Measurements from ENCODE around the gene ZNF583. TPM values are rescaled to one million over a fixed set of nuclear protein-coding genes. Genes with fewer than 3 reads are reported as not detected.
A peak's percentile ranks its signal among the peaks of the same experiment; 100 is the strongest.

The ZNF583 gene
- 1 to 10 TPM; 5.8 TPM for total RNA-seq

DNA sequence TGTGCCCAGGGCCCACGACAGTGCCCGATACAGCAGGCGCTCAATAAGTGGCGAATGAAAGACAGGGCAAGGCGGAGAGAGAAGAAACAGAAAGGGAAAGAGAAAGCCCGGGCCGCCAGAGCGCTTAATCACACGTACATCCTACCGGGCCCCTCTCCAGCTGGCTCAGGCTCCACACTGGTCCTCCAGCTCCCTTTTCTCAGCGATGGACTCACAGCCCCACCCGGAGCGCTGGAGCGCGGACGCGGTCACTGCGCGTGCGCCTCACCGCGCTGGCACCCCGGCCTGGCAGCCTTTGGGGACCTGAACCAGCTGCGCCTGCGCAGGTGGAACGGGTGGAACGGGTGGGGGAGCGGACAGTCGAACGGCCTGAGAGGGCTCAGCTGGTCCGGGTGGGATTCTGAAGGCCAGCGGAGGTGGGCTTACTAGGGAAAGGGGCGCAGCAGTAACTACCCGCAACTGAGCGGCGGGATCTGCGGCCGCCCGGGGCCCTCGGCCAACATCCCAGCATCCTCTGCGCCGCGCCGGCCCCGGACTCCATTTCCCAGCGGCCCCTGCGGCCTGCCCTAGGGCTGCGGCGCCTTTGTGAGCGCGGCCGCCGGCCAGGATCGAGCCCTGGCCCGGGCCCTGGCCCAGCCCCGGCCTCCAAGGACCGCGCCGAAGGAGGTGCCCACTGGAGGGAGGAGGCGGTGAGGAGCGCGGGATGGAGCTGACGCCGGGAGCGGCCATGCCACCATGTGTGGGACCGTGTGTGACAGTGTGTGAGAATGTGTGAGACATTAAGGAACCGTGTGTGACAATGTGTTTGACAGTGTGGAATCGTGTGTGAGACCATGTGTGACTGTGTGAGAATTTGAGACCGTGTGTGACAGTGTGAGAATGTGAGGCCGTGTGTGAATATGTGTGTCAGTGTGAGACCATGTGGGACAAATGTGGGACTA is at the start of gene ZNF583:
TSS of gene ZNF583 (plus strand) at position 569 of the 941 bp plus-strand sequence. CDS start 2,783 bp downstream, outside the sequence.
- Mint-ChIP-seq H3K27me3 (no peaks in the 10 kb centered on the region), H3K4me1 (peaks cover 24% of the 10 kb centered on the region), H3K36me3 (ENCODE audit: low read depth) (peaks cover 69% of the 10 kb centered on the region), H3K27ac (peak within 1 kb of the TSS; percentile 96), H3K9me3 (peaks cover 64% of the 10 kb centered on the region), H3K4me3 (peak within 1 kb of the TSS; percentile 83)
- DNase-seq: peak; percentile 90
- POLR2A ChIA-PET: interaction anchor here (0.5 kb wide), 1 partner anchor 31 kb away, joined by 4 read pairs; no protein-coding TSS in a partner anchor
- CTCF ChIA-PET: interaction anchor here (1.1 kb wide), 1 partner anchor 9 kb away, joined by 3 read pairs; no protein-coding TSS in a partner anchor

DNA sequence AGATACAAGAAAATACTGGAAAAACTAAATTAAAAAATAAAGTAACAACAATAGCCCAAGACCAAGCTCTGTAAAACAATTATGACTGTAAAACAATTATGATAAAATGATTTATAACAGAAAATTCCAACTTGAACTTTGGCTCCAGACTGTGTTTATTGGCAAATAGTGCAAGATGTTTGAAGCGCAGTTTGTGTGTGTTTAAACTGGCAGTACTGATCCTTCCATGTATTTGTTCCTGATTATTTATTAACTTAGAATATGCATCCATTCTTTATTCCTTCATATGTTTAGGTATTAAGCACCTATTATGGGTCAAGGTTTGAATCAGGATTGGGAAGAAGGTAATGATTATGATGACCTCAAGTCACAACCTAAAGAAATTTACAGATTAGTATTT is 48.6 kb upstream of the ZNF583 start:
- H3K4me1 Mint-ChIP-seq: no peaks in the 10 kb centered on the region

DNA sequence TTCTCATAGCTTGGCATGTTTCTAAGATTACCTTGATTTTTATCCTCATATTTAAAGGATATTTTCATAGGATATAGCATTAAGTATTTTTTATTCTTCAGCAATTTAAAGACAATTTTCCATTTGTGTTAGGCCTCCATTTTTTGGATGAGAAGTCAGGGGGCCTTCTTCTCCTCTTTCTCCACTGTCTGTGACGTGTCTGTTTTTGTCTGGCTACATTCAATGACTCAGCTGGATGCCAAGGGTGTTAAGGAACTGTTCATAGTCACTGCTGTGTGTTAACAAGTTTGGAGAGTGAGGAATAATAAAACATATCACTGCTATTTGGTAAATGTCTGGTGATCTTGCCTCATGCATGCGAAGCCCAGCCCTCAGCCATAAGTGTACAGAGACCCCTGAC is 47.2 kb upstream of the ZNF583 start:
- H3K27ac Mint-ChIP-seq: no peak overlapping the region
- peaks cover 23% of the 10 kb centered on the region for H3K9me3 Mint-ChIP-seq
- H3K4me3 Mint-ChIP-seq: no peak overlapping the region
- no peaks in the 10 kb centered on the region for H3K4me1 Mint-ChIP-seq
- no peaks in the 10 kb centered on the region for H3K27me3 Mint-ChIP-seq
- no peak for DNase-seq
- POLR2A ChIA-PET: no interaction called here
- no peaks in the 10 kb centered on the region for H3K36me3 Mint-ChIP-seq (ENCODE audit: low read depth)
- CTCF ChIA-PET: no interaction called here

More for the DNA sequence above, 48.6 kb upstream of the ZNF583 start:
- Mint-ChIP-seq H3K4me3 (no peak overlapping the region), H3K9me3 (peaks cover 15% of the 10 kb centered on the region), H3K27ac (no peak overlapping the region), H3K36me3 (ENCODE audit: low read depth) (no peaks in the 10 kb centered on the region), H3K27me3 (no peaks in the 10 kb centered on the region)
- DNase-seq: no peak
- CTCF ChIA-PET: no interaction called here
- POLR2A ChIA-PET: no interaction called here

DNA sequence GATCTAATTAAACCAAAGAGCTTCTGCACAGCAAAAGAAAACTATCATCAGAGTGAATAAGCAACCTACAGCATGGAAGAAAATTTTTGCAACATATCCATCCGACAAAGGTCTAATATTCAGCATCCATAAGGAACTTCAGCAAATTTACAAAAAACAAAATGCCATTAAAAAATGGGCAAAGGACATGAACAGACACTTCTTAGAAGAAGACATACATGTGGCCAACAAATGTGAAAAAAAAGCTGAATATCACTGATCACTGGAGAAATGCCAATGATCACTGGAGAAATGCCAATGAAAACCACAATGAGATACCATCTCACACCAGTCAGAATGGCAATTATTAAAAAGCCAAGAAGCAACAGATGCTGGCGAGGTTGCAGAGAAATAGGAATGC is 43.3 kb upstream of the ZNF583 start:
- POLR2A ChIA-PET: no interaction called here
- peaks cover 45% of the 10 kb centered on the region for H3K9me3 Mint-ChIP-seq
- no peak overlapping the region for H3K27ac Mint-ChIP-seq
- CTCF ChIA-PET: no interaction called here
- no peaks in the 10 kb centered on the region for H3K27me3 Mint-ChIP-seq
- DNase-seq: no peak
- no peaks in the 10 kb centered on the region for H3K4me1 Mint-ChIP-seq
- H3K4me3 Mint-ChIP-seq: no peak overlapping the region
- H3K36me3 Mint-ChIP-seq (ENCODE audit: low read depth): peaks cover 6% of the 10 kb centered on the region

DNA sequence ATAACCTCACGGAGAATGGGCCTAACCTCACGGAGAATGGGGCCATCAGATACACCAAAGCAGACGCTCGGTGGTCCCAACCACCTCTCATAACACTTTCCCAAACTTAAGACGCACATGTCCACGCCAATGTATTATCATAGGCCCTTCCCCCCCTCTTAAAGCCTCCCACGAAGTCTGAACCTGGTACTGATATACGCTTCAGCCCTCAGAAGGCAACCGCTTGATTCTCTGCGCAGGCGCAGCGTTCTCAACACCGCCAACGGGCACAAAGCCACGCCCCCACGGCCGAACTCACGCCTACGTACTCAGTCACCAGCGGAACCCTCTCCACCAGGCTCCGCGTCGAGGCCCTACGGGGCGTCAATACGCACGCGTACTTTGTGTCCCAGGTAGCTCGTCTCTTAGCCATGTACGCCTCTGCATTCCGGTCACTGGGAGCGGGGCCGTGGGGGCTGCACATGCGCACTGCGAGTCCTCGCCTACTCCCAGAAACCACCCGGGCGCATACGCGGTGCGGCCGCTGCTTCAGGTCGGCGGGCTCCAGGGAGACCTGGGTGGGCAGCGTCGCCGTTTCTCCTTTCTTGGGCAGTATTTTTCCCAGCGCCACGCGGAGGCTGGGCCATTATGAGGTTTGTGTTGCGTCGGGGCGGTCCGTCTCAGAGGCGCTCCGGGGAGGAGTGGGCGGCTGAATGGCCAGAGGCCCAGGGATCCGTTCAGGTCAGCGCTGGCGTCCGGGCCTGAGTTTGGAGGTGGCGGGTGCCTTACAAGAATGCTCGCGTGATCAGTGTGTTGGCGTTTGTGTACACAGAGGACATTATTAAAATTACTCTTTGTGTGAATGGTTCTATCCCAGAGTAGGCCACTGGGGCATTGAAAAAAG is 36.1 kb upstream of the ZNF583 start:
- H3K27me3 Mint-ChIP-seq: no peaks in the 10 kb centered on the region
- peaks cover 60% of the 10 kb centered on the region for H3K36me3 Mint-ChIP-seq (ENCODE audit: low read depth)
- peak; percentile 89 for DNase-seq
- peak overlapping the region; percentile 94 for H3K4me3 Mint-ChIP-seq
- CTCF ChIA-PET: no interaction called here
- H3K4me1 Mint-ChIP-seq: peaks cover 25% of the 10 kb centered on the region
- H3K9me3 Mint-ChIP-seq: peaks cover 59% of the 10 kb centered on the region
- POLR2A ChIA-PET: no interaction called here
- peak overlapping the region; percentile 96 for H3K27ac Mint-ChIP-seq

DNA sequence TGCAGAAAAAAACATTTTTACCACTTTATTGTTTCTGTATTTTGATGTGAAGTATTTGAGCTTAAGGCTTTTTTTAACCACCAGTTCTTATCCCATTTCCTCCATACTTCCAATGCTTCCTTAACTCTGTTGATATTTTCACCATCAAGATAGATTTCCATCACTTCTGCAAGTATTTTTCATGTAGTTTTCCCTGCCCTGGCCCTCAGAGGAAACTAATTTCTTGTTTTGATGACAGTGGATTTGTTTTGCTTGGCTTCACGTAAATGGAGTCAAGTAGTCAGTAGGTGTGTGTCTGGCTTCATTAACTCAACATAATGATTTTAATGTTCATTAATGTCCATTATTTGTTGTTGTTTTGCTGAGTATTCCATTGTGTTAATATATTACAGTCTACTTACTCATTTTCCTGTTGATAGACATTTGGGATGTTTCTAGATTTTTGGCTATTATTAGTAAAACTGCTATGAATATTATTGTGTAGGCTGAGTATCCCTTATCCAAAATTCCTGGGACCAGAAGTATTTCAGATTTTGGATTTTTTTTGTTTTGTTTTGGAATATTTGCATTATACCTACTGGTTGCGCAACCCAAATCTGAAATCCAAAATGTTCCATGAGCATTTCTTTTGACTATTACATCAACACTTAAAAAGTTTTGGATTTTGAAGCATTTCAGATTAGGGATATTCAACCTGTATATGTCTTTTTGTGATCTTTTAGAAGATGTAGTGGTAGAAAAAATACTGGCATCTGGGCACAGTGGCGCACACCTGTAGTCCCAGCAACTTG is 34.1 kb upstream of the ZNF583 start:
- ChIA-PET POLR2A (no interaction called here), CTCF (no interaction called here)
- Mint-ChIP-seq H3K9me3 (peaks cover 62% of the 10 kb centered on the region), H3K4me1 (peaks cover 25% of the 10 kb centered on the region), H3K27ac (no peak overlapping the region), H3K4me3 (peak overlapping the region; percentile 42), H3K36me3 (ENCODE audit: low read depth) (peaks cover 78% of the 10 kb centered on the region), H3K27me3 (no peaks in the 10 kb centered on the region)
- DNase-seq: no peak

DNA sequence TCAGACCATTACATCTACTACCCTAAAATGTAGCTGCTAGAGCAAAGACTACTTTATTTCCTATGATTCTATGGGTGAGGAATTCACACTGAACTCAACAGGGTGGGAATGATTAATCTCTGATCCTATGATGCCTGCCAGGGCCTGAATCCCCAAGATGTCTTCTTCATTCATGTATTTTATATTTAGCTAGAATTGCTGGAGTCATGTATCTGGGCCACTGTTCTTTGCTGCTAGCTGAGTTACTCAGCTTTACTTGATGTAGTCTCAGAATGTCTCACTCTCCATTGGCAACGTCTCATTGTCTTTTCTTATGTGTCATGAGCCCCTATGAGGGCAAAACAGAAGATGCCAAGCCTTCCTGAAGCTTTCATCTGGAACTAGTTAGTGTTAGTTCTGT is 31.9 kb upstream of the ZNF583 start:
- CTCF ChIA-PET: no interaction called here

DNA sequence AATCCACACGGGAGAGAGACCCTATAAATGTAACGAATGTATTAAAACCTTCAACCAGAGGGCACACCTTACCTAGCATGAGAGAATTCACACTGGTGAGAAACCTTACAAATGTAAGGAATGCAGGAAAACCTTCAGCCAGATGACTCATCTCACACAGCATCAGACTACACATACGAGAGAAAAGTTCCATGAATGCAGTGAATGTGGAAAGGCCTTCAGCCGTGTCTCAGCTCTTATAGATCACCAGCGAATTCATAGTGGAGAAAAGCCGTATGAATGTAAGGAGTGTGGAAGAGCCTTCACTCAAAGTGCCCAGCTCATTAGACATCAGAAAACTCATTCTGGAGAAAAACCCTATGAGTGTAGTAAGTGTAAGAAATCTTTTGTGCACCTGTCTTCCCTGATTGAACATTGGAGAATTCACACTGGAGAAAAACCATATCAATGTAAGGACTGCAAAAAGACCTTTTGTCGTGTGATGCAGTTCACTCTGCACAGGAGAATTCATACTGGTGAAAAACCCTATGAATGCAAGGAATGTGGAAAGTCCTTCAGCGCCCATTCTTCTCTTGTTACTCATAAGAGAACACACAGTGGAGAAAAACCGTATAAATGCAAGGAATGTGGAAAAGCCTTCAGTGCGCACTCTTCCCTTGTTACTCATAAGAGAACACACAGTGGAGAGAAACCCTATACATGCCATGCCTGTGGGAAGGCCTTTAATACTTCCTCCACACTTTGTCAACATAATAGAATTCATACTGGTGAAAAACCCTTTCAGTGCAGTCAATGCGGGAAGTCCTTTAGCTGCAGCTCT is 26.8 kb upstream of the ZNF583 start:
- peaks cover 71% of the 10 kb centered on the region for H3K9me3 Mint-ChIP-seq
- H3K36me3 Mint-ChIP-seq (ENCODE audit: low read depth): peaks cover 71% of the 10 kb centered on the region

More for the DNA sequence above, 31.9 kb upstream of the ZNF583 start:
- no peaks in the 10 kb centered on the region for H3K27me3 Mint-ChIP-seq
- peaks cover 69% of the 10 kb centered on the region for H3K9me3 Mint-ChIP-seq
- H3K4me3 Mint-ChIP-seq: no peak overlapping the region
- no peak for DNase-seq
- POLR2A ChIA-PET: no interaction called here
- peaks cover 96% of the 10 kb centered on the region for H3K36me3 Mint-ChIP-seq (ENCODE audit: low read depth)
- H3K4me1 Mint-ChIP-seq: peaks cover 25% of the 10 kb centered on the region
- H3K27ac Mint-ChIP-seq: no peak overlapping the region

DNA sequence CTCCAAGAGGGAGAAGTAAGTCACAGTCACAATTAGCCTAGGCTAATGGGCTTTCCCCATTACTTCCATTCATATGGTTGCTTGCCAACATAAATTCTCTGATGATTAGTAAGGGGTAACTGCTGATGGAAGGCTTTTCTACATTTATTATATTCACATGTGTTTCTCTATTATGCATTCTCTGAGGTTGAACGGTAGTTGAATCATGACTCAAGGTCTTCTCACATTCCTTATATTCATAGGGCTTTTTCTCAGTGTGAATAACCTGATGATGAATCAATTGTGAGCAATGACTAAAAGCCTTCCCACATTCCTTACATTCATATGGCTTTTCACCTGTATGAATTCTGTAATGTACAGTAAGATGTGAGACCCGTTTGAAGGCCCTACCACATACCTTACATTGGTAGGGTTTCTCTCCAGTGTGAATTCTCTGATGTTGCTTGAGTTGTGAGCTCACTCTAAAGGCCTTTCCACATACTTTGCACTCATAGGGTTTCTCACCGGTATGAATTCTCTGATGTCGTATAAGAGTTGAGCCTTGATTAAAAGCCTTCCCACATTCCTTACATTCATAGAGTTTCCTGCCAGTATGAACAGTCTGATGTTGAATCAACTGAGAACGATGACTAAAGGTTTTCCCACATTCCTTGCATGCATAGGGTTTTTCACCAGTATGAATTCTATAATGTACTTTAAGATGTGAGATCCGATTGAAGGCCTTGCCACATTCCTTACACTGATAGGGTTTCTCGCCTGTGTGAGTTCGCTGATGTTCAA is 20.1 kb upstream of the ZNF583 start:
- peaks cover 39% of the 10 kb centered on the region for H3K36me3 Mint-ChIP-seq (ENCODE audit: low read depth)
- CTCF ChIA-PET: no interaction called here
- no peaks in the 10 kb centered on the region for H3K27me3 Mint-ChIP-seq
- DNase-seq: no peak
- peaks cover 7% of the 10 kb centered on the region for H3K4me1 Mint-ChIP-seq
- no peak overlapping the region for H3K27ac Mint-ChIP-seq
- H3K9me3 Mint-ChIP-seq: peaks cover 56% of the 10 kb centered on the region
- POLR2A ChIA-PET: no interaction called here
- H3K4me3 Mint-ChIP-seq: no peak overlapping the region

More for the DNA sequence above, 26.8 kb upstream of the ZNF583 start:
- POLR2A ChIA-PET: no interaction called here
- no peaks in the 10 kb centered on the region for H3K27me3 Mint-ChIP-seq
- H3K4me1 Mint-ChIP-seq: peaks cover 7% of the 10 kb centered on the region
- no peak overlapping the region for H3K27ac Mint-ChIP-seq
- no peak overlapping the region for H3K4me3 Mint-ChIP-seq
- no peak for DNase-seq
- CTCF ChIA-PET: no interaction called here

DNA sequence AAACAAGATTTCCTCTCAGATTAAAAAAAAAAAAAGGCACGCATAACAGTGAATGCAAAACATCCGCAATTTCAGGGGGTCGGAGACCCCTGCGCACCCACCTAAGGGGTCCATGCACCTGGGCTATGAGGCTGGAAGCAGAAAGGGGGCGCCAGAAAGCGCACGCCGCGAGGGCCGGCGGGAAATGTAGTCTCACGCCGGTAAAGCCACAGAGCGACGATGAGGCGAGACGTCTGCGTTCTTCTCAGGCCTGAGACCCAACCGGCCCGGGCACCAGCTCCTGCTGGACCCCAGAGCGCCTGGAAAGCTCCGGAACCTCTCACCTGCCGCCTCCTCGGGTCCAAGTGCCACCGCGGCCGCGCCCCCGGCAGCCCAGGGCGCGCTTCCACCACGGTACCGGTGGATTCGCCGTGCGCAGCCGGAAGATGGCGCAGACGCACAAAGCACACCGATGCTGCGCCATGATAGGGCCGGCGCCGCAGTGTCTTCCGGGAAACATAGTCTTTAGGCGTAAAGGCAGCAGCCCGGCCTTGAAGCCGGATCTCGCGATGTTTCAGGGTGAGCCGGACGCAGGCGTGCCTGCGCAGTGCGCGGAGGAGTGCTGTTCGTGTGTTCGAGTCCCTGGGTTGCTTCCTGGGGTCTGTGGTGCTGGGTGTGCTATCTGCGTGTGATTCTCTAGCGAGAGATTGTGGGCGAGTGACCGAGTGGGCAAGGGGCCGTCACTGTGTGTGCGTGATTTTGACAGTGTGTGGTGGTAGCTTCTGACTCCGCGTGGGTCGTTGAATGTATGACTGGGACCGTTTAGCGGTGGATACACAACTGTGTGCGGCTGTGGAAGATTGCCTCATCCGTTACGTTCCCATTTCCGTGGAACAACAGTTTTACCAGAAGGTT is 10.8 kb upstream of the ZNF583 start, which contains the start of gene ZNF582:
TSS of gene ZNF582 (minus strand) at position 416 of the 894 bp plus-strand sequence. CDS start 1,782 bp downstream, outside the sequence.
- CTCF ChIA-PET: interaction anchor here (0.6 kb wide), 1 partner anchor 1374 kb away, joined by 3 read pairs; no protein-coding TSS in a partner anchor
- no peaks in the 10 kb centered on the region for H3K27me3 Mint-ChIP-seq
- peaks cover 50% of the 10 kb centered on the region for H3K36me3 Mint-ChIP-seq (ENCODE audit: low read depth)
- peaks cover 57% of the 10 kb centered on the region for H3K9me3 Mint-ChIP-seq
- POLR2A ChIA-PET: no interaction called here
- peak within 1 kb of the TSS; percentile 97 for H3K27ac Mint-ChIP-seq
- H3K4me3 Mint-ChIP-seq: peak within 1 kb of the TSS; percentile 88
- peaks cover 14% of the 10 kb centered on the region for H3K4me1 Mint-ChIP-seq
- peak; percentile 96 for DNase-seq

Data from activated CD4-positive, alpha-beta T cell treated with anti-CD3 and anti-CD28 coated beads, Interleukin-2, amount 10 ng/mL, durations not matched to agents 7 days and 5 days (primary cell).